K562 (cell line): Measurements from ENCODE around the gene PACS2. TPM values are rescaled to one million over a fixed set of nuclear protein-coding genes. Genes with fewer than 3 reads are reported as not detected.

Experiments used
- ATAC-seq: fragments of 200-7000 bp; cut with Tn5 transposase; 3 replicates; pipeline ENCODE4 v1.9.1; 2020; ENCODE audit warnings: moderate library complexity
- BruUV-seq: library from RNA; stranded (reverse); fragments of 400-500 nt; replicated peaks from 2 replicates; lab custom pipeline; 2021; lab: Mats Ljungman, UMichigan
- CTCF ChIA-PET: fragments of 300-600 bp; formaldehyde crosslinking; extraction: SDS; loops from one replicate; lab custom pipeline; 2021; ENCODE audit warnings: low intra/inter-chr PET ratio; lab: Yijun Ruan, JAX
- POLR2A ChIA-PET: fragments of 300-600, 350-650 bp; sonication (Branson Sonifier 250); formaldehyde crosslinking; extraction: SDS; loops from one replicate; lab custom pipeline; 2021; ENCODE audit warnings: antibody characterized with exemption, inconsistent platforms; lab: Yijun Ruan, JAX
- DNase-seq, 4 experiments: peaks; one replicate each; pipeline versions ENCODE4 v3.0.0 to v3.0.0-alpha.2; 2011 to 2018; ENCODE audit warnings: low spot score in 3 of 4, mixed read lengths in 3 of 4; ENCODE audit errors: extremely low read depth in 1 of 4
- FAIRE-seq: peaks from 2 replicates; lab custom pipeline; 2011; peaks lifted over from hg19 to GRCh38; lab: Jason Lieb, UNC
- H2AFZ ChIP-seq: 2 replicates; pipeline ENCODE4 v1.6.0; 2011; ENCODE audit warnings: low read depth, low read length, control low read depth, inconsistent platforms
- H3K27ac ChIP-seq: fragments of 200-600 bp; 3 replicates; pipeline ENCODE4 v1.8.0; 2011; ENCODE audit warnings: low read depth, mild to moderate bottlenecking, control low read depth, inconsistent platforms, low read length, moderate library complexity, mixed read lengths; ENCODE audit errors: extremely low read depth
- H3K27me3 ChIP-seq, 2 experiments: fragments of 300-600 bp in 1 of 2; 2 replicates in 1 of 2; 3 replicates in 1 of 2; pipeline versions ENCODE4 v1.6.0 to v1.8.0; 2011; ENCODE audit warnings: inconsistent platforms in 2 of 2, low read length in 2 of 2, mild to moderate bottlenecking in 1 of 2, mixed read lengths in 1 of 2, moderate library complexity in 1 of 2; ENCODE audit not compliant: control insufficient read depth in 2 of 2, insufficient read depth in 2 of 2
- H3K36me3 ChIP-seq: fragments of 300-600 bp; 3 replicates; pipeline ENCODE4 v1.8.0; 2011; ENCODE audit warnings: mild to moderate bottlenecking, low read length, inconsistent platforms; ENCODE audit not compliant: control insufficient read depth, insufficient read depth
- H3K4me1 ChIP-seq, 2 experiments: fragments of 200-600 bp in 1 of 2; replicated peaks in 1 of 2; 2 replicates in 1 of 2; 3 replicates in 1 of 2; pipeline versions ENCODE4 v1.5.1 to v1.8.0; 2011; ENCODE audit warnings: inconsistent platforms in 2 of 2, low read length in 2 of 2, mild to moderate bottlenecking in 1 of 2, mixed read lengths in 1 of 2, moderate library complexity in 1 of 2; ENCODE audit not compliant: control insufficient read depth in 2 of 2, insufficient read depth in 2 of 2
- H3K4me2 ChIP-seq: 2 replicates; pipeline ENCODE4 v1.6.1; 2011; ENCODE audit warnings: low read length, control low read depth, inconsistent platforms, mixed read lengths; ENCODE audit not compliant: insufficient read depth
- H3K4me3 ChIP-seq: fragments of 200-600 bp; sonication (generic), shearing (Covaris generic); 2 replicates; pipeline ENCODE4 v1.5.1; 2016; ENCODE audit warnings: control low read depth, inconsistent platforms
- H3K79me2 ChIP-seq: fragments of 200-600 bp; 3 replicates; pipeline ENCODE4 v1.8.0; 2011; ENCODE audit warnings: low read length, inconsistent platforms; ENCODE audit not compliant: control insufficient read depth, insufficient read depth
- H3K9ac ChIP-seq, 2 experiments: 2 replicates each; pipeline versions ENCODE4 v1.6.0 to v1.6.1; 2011; ENCODE audit warnings: low read depth in 2 of 2, low read length in 2 of 2, control low read depth in 1 of 2, inconsistent platforms in 1 of 2, mild to moderate bottlenecking in 1 of 2, mixed read lengths in 1 of 2; ENCODE audit not compliant: insufficient read depth in 1 of 2
- H3K9me1 ChIP-seq: one replicate; pipeline ENCODE4 v1.6.0; 2011; ENCODE audit warnings: inconsistent platforms, mild to moderate bottlenecking, low read length, moderate library complexity; ENCODE audit not compliant: control insufficient read depth, insufficient read depth
- H3K9me3 ChIP-seq: replicated peaks from 2 replicates; pipeline ENCODE4 v1.5.1; 2011; ENCODE audit warnings: low read depth, low read length, inconsistent platforms; ENCODE audit not compliant: control insufficient read depth, insufficient read depth
- H4K20me1 ChIP-seq: replicated peaks from 2 replicates; pipeline ENCODE4 v1.6.1; 2011; ENCODE audit warnings: low read length, inconsistent platforms, mixed read lengths; ENCODE audit not compliant: control insufficient read depth, insufficient read depth
- CREM ChIP-seq: IDR thresholded peaks from 2 replicates; pipeline ENCODE4 v1.6.1; 2014; ENCODE audit warnings: antibody characterized with exemption, low read depth
- HDAC1 ChIP-seq, 2 experiments: fragments of 450-650 bp; IDR thresholded peaks; 2 replicates each; pipeline ENCODE4 v1.6.1; 2016 to 2017; ENCODE audit warnings: inconsistent platforms in 1 of 2, mild to moderate bottlenecking in 1 of 2, moderate library complexity in 1 of 2
- KDM2B ChIP-seq: fragments of 250-450 bp; sonication (Bioruptor Pico); IDR thresholded peaks from 2 replicates; pipeline ENCODE4 v1.8.0; 2021; ENCODE audit warnings: mild to moderate bottlenecking, moderate library complexity
- MAZ ChIP-seq, 2 experiments: fragments of 450-650 bp in 1 of 2; sonication (generic) in 1 of 2; formaldehyde crosslinking; IDR thresholded peaks in 1 of 2; conservative IDR thresholded peaks in 1 of 2; 2 replicates each; pipeline versions ENCODE4 v1.4.0 to v1.5.0; 2020; ENCODE audit warnings: mild to moderate bottlenecking in 1 of 2, missing genetic modification reagents in 1 of 2
- MTA3 ChIP-seq: fragments of 450-650 bp; formaldehyde crosslinking; IDR thresholded peaks from 2 replicates; pipeline ENCODE4 v1.6.1; 2017; ENCODE audit warnings: mild to moderate bottlenecking, borderline replicate concordance
- NFATC3 ChIP-seq: fragments of 450-650 bp; IDR thresholded peaks from 2 replicates; pipeline ENCODE4 v1.6.1; 2017; ENCODE audit warnings: mild to moderate bottlenecking
- NRF1 ChIP-seq, 2 experiments: fragments of 450-650 bp; IDR thresholded peaks in 1 of 2; conservative IDR thresholded peaks in 1 of 2; 2 replicates each; pipeline ENCODE4 v1.6.1; 2014; ENCODE audit warnings: mild to moderate bottlenecking in 2 of 2
- OTX1 ChIP-seq: fragments of 450-650 bp; formaldehyde crosslinking; IDR thresholded peaks from 2 replicates; pipeline ENCODE4 v1.4.0; 2022; ENCODE audit warnings: mild to moderate bottlenecking
- PHF20 ChIP-seq: fragments of 450-650 bp; IDR thresholded peaks from 2 replicates; pipeline ENCODE4 v1.6.1; 2018; ENCODE audit not compliant: partially characterized antibody
- TBP ChIP-seq: optimal IDR thresholded peaks from 2 replicates; pipeline ENCODE3; 2011; ENCODE audit warnings: low read depth, low read length, improper control_type of control experiment
- ZBTB7A ChIP-seq: IDR thresholded peaks from 2 replicates; pipeline ENCODE4 v1.6.1; 2011; ENCODE audit warnings: low read depth, mild to moderate bottlenecking, low read length, moderate library complexity, borderline replicate concordance; ENCODE audit not compliant: control insufficient read depth
- ZFP36 ChIP-seq: fragments of 150-350 bp; IDR thresholded peaks from 2 replicates; pipeline ENCODE4 v1.6.1; 2018; ENCODE audit warnings: low read length, low read depth; ENCODE audit not compliant: partially characterized antibody
- WGBS: fragments of 100-300 bp; shearing (Covaris generic); methylation state at CpG from one replicate; pipeline ENCODE4 v1.1.6; 2016; ENCODE audit warnings: low coverage, mixed read lengths; ENCODE audit not compliant: insufficient coverage; ENCODE audit errors: missing lambda C conversion rate; 5-methylcytosine and 5-hydroxymethylcytosine counted together
- in situ Hi-C: fragments of 300-500 bp; cut with MboI; formaldehyde crosslinking; loops from 4 replicates; pipeline ENCODE4 v1.15.0; 2018; ENCODE audit warnings: inconsistent platforms, mixed read lengths
- intact Hi-C: fragments of 100-400 bp; cut with micrococcal nuclease; formaldehyde crosslinking; loops from 2 replicates; pipeline ENCODE4 v1.14.2; 2022
- polyA plus RNA-seq, 8 experiments: library from polyadenylated mRNA; depleted of rRNA in 4 of 8; stranded (reverse) in 5 of 8; unstranded in 3 of 8; fragments of >200 nt; fragmentation: Nextera tagmentation in 2 of 8; fragmentation: Illumina TruSeq in 1 of 8; extraction: Ambion mirVana in 2 of 8; extraction: Trizol in 1 of 8; gene quantifications; 2 replicates each; pipeline versions ENCODE4 v1.2.1 to v1.2.3, GENCODE V29; 2011 to 2014; ENCODE audit warnings: inconsistent platforms in 1 of 8, missing spikeins in 1 of 8
- total RNA-seq, 7 experiments: library from RNA; depleted of rRNA in 6 of 7; stranded (reverse); fragments of >200 nt in 6 of 7; fragmentation: Illumina TruSeq in 2 of 7; extraction: Trizol in 2 of 7; gene quantifications; 2 replicates each; pipeline versions ENCODE4 v1.2.1 to v1.2.3, GENCODE V29; 2011 to 2021; ENCODE audit warnings: low replicate concordance in 1 of 7
- TF ChIP-seq, protein P1 (sequence below): fragments of 250-450 bp; sonication (Bioruptor Pico); IDR thresholded peaks from 2 replicates; pipeline ENCODE4 v1.8.0; 2021; ENCODE audit warnings: borderline replicate concordance, mild to moderate bottlenecking, moderate library complexity; ENCODE audit not compliant: poor library complexity, severe bottlenecking
- TF ChIP-seq, protein P2 (sequence below): fragments of 450-650 bp; IDR thresholded peaks from 2 replicates; pipeline ENCODE4 v1.6.1; 2016; ENCODE audit warnings: borderline replicate concordance
- TF ChIP-seq, protein P3 (sequence below), 2 experiments: fragments of 450-650 bp in 1 of 2; sonication (generic) in 1 of 2; formaldehyde crosslinking in 1 of 2; IDR thresholded peaks in 1 of 2; conservative IDR thresholded peaks in 1 of 2; 2 replicates each; pipeline versions ENCODE4 v1.6.1 to v1.8.1; 2016 to 2023; ENCODE audit warnings: mild to moderate bottlenecking in 2 of 2, moderate library complexity in 2 of 2, inconsistent platforms in 1 of 2, missing genetic modification reagents in 1 of 2

PACS2 gene
- total and polyA plus RNA-seq, 9 of the 15 experiments (the other 6 are each of a cell fraction or from before 2014, with no cell fraction given), result 0.11 to 20.8 (median 9.9) TPM

DNA sequence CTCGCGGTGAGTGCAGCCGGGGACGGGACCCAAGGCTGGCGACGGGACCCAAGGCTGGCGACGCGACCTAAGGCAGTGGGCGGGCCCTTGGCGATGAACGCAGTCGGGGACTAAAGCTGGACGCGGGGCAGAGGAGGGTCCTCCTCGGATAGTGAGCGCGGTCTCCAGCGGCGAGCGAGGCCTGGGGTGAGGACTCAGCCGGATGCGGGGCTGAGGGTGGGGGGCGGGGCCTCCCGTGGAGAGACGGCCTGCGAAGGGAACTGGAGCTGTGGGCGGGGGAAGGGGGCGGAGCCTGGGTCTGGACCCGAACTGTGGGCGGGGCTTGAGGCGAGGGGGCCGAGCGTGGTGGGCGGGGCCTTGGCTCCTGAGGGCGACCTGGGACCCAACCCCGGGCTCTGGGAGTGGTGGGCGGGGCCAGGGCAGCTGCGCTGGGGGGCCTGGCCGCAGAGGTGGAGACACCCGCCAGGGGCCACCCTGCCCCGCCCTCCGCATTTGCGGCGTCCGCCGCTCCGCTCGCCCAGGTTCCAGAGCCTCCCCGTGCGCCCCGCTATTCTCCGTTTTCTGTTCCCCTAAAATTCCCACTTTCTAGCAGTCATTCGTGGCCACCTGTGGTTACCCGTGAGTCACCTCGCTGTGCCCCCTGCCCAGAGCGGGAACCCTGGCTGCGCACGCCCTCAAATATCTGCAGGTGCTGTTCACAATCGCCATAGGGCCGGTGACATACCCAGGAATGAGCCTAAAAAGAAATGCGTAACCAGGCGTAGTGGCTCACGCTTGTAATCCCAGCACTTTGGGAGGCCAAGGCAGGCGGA is 13.2 kb upstream of the PACS2 start:
- peak; percentile 88 for ATAC-seq
- TF ChIP-seq, protein P1, sequence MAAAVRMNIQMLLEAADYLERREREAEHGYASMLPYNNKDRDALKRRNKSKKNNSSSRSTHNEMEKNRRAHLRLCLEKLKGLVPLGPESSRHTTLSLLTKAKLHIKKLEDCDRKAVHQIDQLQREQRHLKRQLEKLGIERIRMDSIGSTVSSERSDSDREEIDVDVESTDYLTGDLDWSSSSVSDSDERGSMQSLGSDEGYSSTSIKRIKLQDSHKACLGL (CRISPR knock-in tag), result no peak
- TF ChIP-seq MAZ (CRISPR knock-in tag; conservative IDR thresholded peaks at IDR 0.05 in 1 of 2, IDR thresholded peaks at IDR 0.05 in 1 of 2), result peak in 1 of 2 experiments; percentile 77; a peak in 3 of 4 replicates
- TF ChIP-seq ZBTB7A, result peak; percentile 85; the same call in 1 of the 2 replicates
- TF ChIP-seq OTX1 (CRISPR knock-in tag), result 0 out of 2 replicates have a peak, but pooled peaks have one; percentile 9
- TF ChIP-seq TBP, result peak; percentile 30
- TF ChIP-seq ZFP36, result no peak
- TF ChIP-seq HDAC1 (IDR thresholded peaks at IDR 0.05), result peak in 1 of 2 experiments; percentile 49; a peak in 2 of 4 replicates
- TF ChIP-seq PHF20, result no peak
- peak; percentile 31; the same call in 1 of the 2 replicates for TF ChIP-seq MTA3
- TF ChIP-seq NFATC3, result no peak
- peak; percentile 82 to 83 for TF ChIP-seq NRF1 (conservative IDR thresholded peaks at IDR 0.05 in 1 of 2, IDR thresholded peaks at IDR 0.05 in 1 of 2)
- TF ChIP-seq CREM, result peak; percentile 23; the same call in 1 of the 2 replicates
- TF ChIP-seq, protein P2, sequence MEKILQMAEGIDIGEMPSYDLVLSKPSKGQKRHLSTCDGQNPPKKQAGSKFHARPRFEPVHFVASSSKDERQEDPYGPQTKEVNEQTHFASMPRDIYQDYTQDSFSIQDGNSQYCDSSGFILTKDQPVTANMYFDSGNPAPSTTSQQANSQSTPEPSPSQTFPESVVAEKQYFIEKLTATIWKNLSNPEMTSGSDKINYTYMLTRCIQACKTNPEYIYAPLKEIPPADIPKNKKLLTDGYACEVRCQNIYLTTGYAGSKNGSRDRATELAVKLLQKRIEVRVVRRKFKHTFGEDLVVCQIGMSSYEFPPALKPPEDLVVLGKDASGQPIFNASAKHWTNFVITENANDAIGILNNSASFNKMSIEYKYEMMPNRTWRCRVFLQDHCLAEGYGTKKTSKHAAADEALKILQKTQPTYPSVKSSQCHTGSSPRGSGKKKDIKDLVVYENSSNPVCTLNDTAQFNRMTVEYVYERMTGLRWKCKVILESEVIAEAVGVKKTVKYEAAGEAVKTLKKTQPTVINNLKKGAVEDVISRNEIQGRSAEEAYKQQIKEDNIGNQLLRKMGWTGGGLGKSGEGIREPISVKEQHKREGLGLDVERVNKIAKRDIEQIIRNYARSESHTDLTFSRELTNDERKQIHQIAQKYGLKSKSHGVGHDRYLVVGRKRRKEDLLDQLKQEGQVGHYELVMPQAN, result peak; percentile 42
- TF ChIP-seq, protein P3, sequence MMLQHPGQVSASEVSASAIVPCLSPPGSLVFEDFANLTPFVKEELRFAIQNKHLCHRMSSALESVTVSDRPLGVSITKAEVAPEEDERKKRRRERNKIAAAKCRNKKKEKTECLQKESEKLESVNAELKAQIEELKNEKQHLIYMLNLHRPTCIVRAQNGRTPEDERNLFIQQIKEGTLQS (IDR thresholded peaks at IDR 0.05), result 0 out of 2 replicates have a peak, but pooled peaks have one; percentile 20
- TF ChIP-seq, protein P3 (CRISPR knock-in tag; conservative IDR thresholded peaks at IDR 0.05), result no peak
- peak; percentile 57; the same call in 1 of the 2 replicates for TF ChIP-seq KDM2B (CRISPR knock-in tag)

More for the DNA sequence above, 13.2 kb upstream of the PACS2 start:
- no TSS peak for BruUV-seq
- Histone ChIP-seq H3K36me3 (no peaks in the 10 kb centered on the region), H4K20me1 (no peaks in the 10 kb centered on the region), H3K9me3 (peaks cover 2% of the 10 kb centered on the region; the same call in 1 of the 2 replicates), H3K4me1 (peaks cover 4 to 29% of the 10 kb centered on the region in 2 experiments; a peak in 4 of 5 replicates), H2AFZ (peak overlapping the region; percentile 94), H3K4me3 (peak overlapping the region; percentile 83), H3K79me2 (peaks cover 35% of the 10 kb centered on the region), H3K9me1 (no peaks in the 10 kb centered on the region), H3K9ac (peak overlapping the region; percentile 82 to 98), H3K27ac (peak overlapping the region; percentile 91), H3K27me3 (no peaks in the 10 kb centered on the region), H3K4me2 (peak overlapping the region; percentile 90)
- POLR2A ChIA-PET, result interaction anchor here (0.6 to 1.6 kb wide), 10 partner anchors 10 to 505 kb away, joined by 3 to 8 read pairs (median 4); partner anchors contain the start of gene JAG2
- under 1% methylated on average over 26 of the region's 65 CpGs for WGBS
- in situ Hi-C loops (no loop called here), intact Hi-C loops (loop anchor here (2.0 kb wide), 1 partner anchor 189 kb away; the partner anchor contains the start of gene TEDC1)
- DNase-seq, result peak; percentile 96 to 97 (median 97)
- CTCF ChIA-PET, result no interaction called here
- peak; percentile 88 for FAIRE-seq
